H1 (cell line): ENCODE data around the gene PPP2R2B. TPM values are rescaled to one million over a fixed set of nuclear protein-coding genes. Genes with fewer than 3 reads are reported as not detected.

Experiments
- CTCF ChIA-PET: fragments of 300-600 bp; sonication (Branson Sonifier 250); formaldehyde crosslinking; loops from one replicate; lab custom pipeline; 2021; ENCODE audit not compliant: partially characterized antibody; lab: Charles Lee
- POLR2A ChIA-PET: fragments of 300-600 bp; sonication (Branson Sonifier 250); formaldehyde crosslinking; loops from one replicate; lab custom pipeline; 2021; ENCODE audit warnings: inconsistent platforms; ENCODE audit not compliant: partially characterized antibody; lab: Charles Lee
- DNase-seq, 2 experiments: peaks; one replicate each; pipeline versions ENCODE4 v3.0.0 to v3.0.0-alpha.2; 2010 to 2022; ENCODE audit warnings: low spot score in 2 of 2, low read depth in 1 of 2, mixed read lengths in 1 of 2
- FAIRE-seq: peaks from 2 replicates; lab custom pipeline; 2011; peaks lifted over from hg19 to GRCh38; lab: Jason Lieb, UNC
- H2AFZ ChIP-seq: 2 replicates; pipeline ENCODE4 v1.8.1; 2012; ENCODE audit warnings: low read length, inconsistent platforms
- H2AK5ac ChIP-seq: 2 replicates; pipeline ENCODE4 v1.6.1; 2013; ENCODE audit warnings: low read depth, low read length
- H2BK120ac ChIP-seq: replicated peaks from 2 replicates; pipeline ENCODE3; 2013; ENCODE audit warnings: low read depth, low read length, inconsistent platforms
- H2BK12ac ChIP-seq: 2 replicates; pipeline ENCODE4 v1.6.1; 2013; ENCODE audit warnings: low read depth, low read length
- H2BK15ac ChIP-seq: 2 replicates; pipeline ENCODE4 v1.6.1; 2013; ENCODE audit warnings: low read length
- H2BK20ac ChIP-seq: 2 replicates; pipeline ENCODE4 v1.6.1; 2013; ENCODE audit warnings: low read length
- H2BK5ac ChIP-seq: 2 replicates; pipeline ENCODE4 v1.6.1; 2013; ENCODE audit warnings: low read depth, low read length
- H3K14ac ChIP-seq: 2 replicates; pipeline ENCODE4 v1.6.1; 2013; ENCODE audit warnings: inconsistent platforms; ENCODE audit not compliant: insufficient read length
- H3K18ac ChIP-seq: 2 replicates; pipeline ENCODE4 v1.6.1; 2013; ENCODE audit warnings: low read length; ENCODE audit errors: extremely low read depth
- H3K23ac ChIP-seq: 2 replicates; pipeline ENCODE4 v1.6.1; 2013; ENCODE audit warnings: inconsistent platforms; ENCODE audit not compliant: insufficient read length
- H3K23me2 ChIP-seq: 2 replicates; pipeline ENCODE4 v1.6.1; 2013; ENCODE audit warnings: low read depth, low read length
- H3K27ac ChIP-seq: 2 replicates; pipeline ENCODE4 v1.6.1; 2011; ENCODE audit warnings: low read depth, low read length, inconsistent platforms
- H3K27me3 ChIP-seq, 4 experiments: replicated peaks in 1 of 4; 1 replicate in 1 of 4; 2 replicates in 3 of 4; pipeline versions ENCODE4 v1.6.1 to v1.8.1; 2011 to 2013; ENCODE audit warnings: low read length in 3 of 4, mild to moderate bottlenecking in 3 of 4, inconsistent platforms in 2 of 4, mixed read lengths in 2 of 4, moderate library complexity in 1 of 4; ENCODE audit not compliant: control insufficient read depth in 3 of 4, insufficient read depth in 3 of 4; ENCODE audit errors: extremely low read depth in 1 of 4
- H3K36me3 ChIP-seq, 4 experiments: 2 replicates each; pipeline versions ENCODE4 v1.6.1 to v1.8.1; 2011 to 2013; ENCODE audit warnings: mild to moderate bottlenecking in 4 of 4, low read length in 3 of 4, moderate library complexity in 2 of 4, control low read depth in 1 of 4, inconsistent platforms in 1 of 4; ENCODE audit not compliant: insufficient read depth in 4 of 4, control insufficient read depth in 2 of 4
- H3K4ac ChIP-seq: replicated peaks from 2 replicates; pipeline ENCODE3; 2013; ENCODE audit warnings: low read length, low read depth, mixed read lengths, inconsistent platforms; ENCODE audit not compliant: insufficient read length
- H3K4me1 ChIP-seq, 4 experiments: replicated peaks in 1 of 4; 1 replicate in 1 of 4; 2 replicates in 3 of 4; pipeline versions ENCODE4 v1.6.1 to v1.8.1; 2011 to 2013; ENCODE audit warnings: low read length in 3 of 4, inconsistent platforms in 2 of 4, mixed read lengths in 1 of 4; ENCODE audit not compliant: insufficient read depth in 4 of 4, control insufficient read depth in 3 of 4
- H3K4me2 ChIP-seq, 2 experiments: 2 replicates each; pipeline versions ENCODE4 v1.6.1 to v1.8.1; 2011 to 2013; ENCODE audit warnings: low read depth in 2 of 2, low read length in 2 of 2, control low read depth in 1 of 2, inconsistent platforms in 1 of 2, mild to moderate bottlenecking in 1 of 2; ENCODE audit not compliant: insufficient read depth in 1 of 2
- H3K4me3 ChIP-seq, 4 experiments: fragments of 200-600, 300-600 bp in 1 of 4; sonication (generic), shearing (Covaris generic), sonication (Bioruptor Twin) in 1 of 4; 2 replicates each; pipeline versions ENCODE4 v1.5.1 to v1.8.1; 2011 to 2016; ENCODE audit warnings: low read length in 4 of 4, low read depth in 3 of 4, control low read depth in 2 of 4, inconsistent platforms in 2 of 4, mild to moderate bottlenecking in 2 of 4, mixed read lengths in 1 of 4, moderate library complexity in 1 of 4; ENCODE audit not compliant: insufficient read depth in 2 of 4; ENCODE audit errors: extremely low read depth in 1 of 4
- H3K56ac ChIP-seq: replicated peaks from 2 replicates; pipeline ENCODE3; 2013; ENCODE audit warnings: low read depth, mild to moderate bottlenecking, mixed read lengths, low read length, inconsistent platforms; ENCODE audit not compliant: insufficient read length
- H3K79me1 ChIP-seq: 2 replicates; pipeline ENCODE4 v1.6.1; 2013; ENCODE audit warnings: low read depth, low read length, control low read depth
- H3K79me2 ChIP-seq, 2 experiments: 2 replicates each; pipeline versions ENCODE4 v1.6.1 to v1.8.1; 2012 to 2013; ENCODE audit warnings: low read length in 2 of 2, mild to moderate bottlenecking in 2 of 2, inconsistent platforms in 1 of 2; ENCODE audit not compliant: insufficient read depth in 2 of 2, control insufficient read depth in 1 of 2
- H3K9ac ChIP-seq, 4 experiments: replicated peaks in 1 of 4; 1 replicate in 1 of 4; 2 replicates in 3 of 4; pipeline versions ENCODE4 v1.6.1 to v1.8.1; 2011 to 2013; ENCODE audit warnings: low read depth in 3 of 4, low read length in 3 of 4, control low read depth in 2 of 4, mild to moderate bottlenecking in 2 of 4, moderate library complexity in 2 of 4, inconsistent platforms in 1 of 4; ENCODE audit errors: extremely low read depth in 1 of 4
- H3K9me3 ChIP-seq, 2 experiments: 2 replicates each; pipeline versions ENCODE4 v1.6.1 to v1.8.1; 2012 to 2013; ENCODE audit warnings: mild to moderate bottlenecking in 2 of 2, moderate library complexity in 2 of 2, control low read depth in 1 of 2, inconsistent platforms in 1 of 2, low read depth in 1 of 2, low read length in 1 of 2, mixed read lengths in 1 of 2; ENCODE audit not compliant: insufficient read depth in 2 of 2
- H4K20me1 ChIP-seq, 2 experiments: replicated peaks in 1 of 2; 2 replicates each; pipeline versions ENCODE3 to v1.8.1; 2011 to 2013; ENCODE audit warnings: inconsistent platforms in 2 of 2, low read length in 2 of 2, mild to moderate bottlenecking in 1 of 2; ENCODE audit not compliant: insufficient read depth in 2 of 2, control insufficient read depth in 1 of 2
- H4K5ac ChIP-seq: 2 replicates; pipeline ENCODE4 v1.6.1; 2013; ENCODE audit warnings: low read length, low read depth, mixed read lengths, inconsistent platforms; ENCODE audit not compliant: insufficient read length
- H4K8ac ChIP-seq: 2 replicates; pipeline ENCODE4 v1.8.0; 2013; ENCODE audit warnings: mild to moderate bottlenecking, moderate library complexity, low read length, inconsistent platforms; ENCODE audit not compliant: insufficient read depth; ENCODE audit errors: extremely low read depth
- H4K91ac ChIP-seq: replicated peaks from 2 replicates; pipeline ENCODE3; 2013; ENCODE audit warnings: low read length, mixed read lengths, inconsistent platforms; ENCODE audit not compliant: insufficient read length
- CBX5 ChIP-seq: fragments of 300-800, 300-1000 bp; sonication (generic); IDR thresholded peaks from 2 replicates; pipeline ENCODE4 v1.7.1; 2016; ENCODE audit warnings: antibody characterized with exemption, low read length, low read depth
- CHD2 ChIP-seq: IDR thresholded peaks from 2 replicates; pipeline ENCODE4 v1.6.1; 2012; ENCODE audit warnings: low read length, improper control_type of control experiment
- CREB1 ChIP-seq: IDR thresholded peaks from 2 replicates; pipeline ENCODE4 v1.6.1; 2012; ENCODE audit warnings: inconsistent platforms
- GABPA ChIP-seq: IDR thresholded peaks from 2 replicates; pipeline ENCODE4 v1.6.1; 2011; ENCODE audit warnings: mild to moderate bottlenecking, low read length, moderate library complexity, borderline replicate concordance; ENCODE audit not compliant: insufficient read depth
- HDAC2 ChIP-seq, 2 experiments: fragments of 300-600 bp in 1 of 2; sonication (generic) in 1 of 2; IDR thresholded peaks; 2 replicates each; pipeline ENCODE4 v1.6.1; 2011 to 2012; ENCODE audit warnings: low read depth in 2 of 2, low read length in 2 of 2, mild to moderate bottlenecking in 2 of 2, moderate library complexity in 2 of 2, borderline replicate concordance in 1 of 2, inconsistent platforms in 1 of 2
- JUN ChIP-seq: IDR thresholded peaks from 2 replicates; pipeline ENCODE4 v1.6.1; 2011; ENCODE audit warnings: low read depth, mild to moderate bottlenecking, improper control_type of control experiment, low read length
- MAFK ChIP-seq: IDR thresholded peaks from 2 replicates; pipeline ENCODE4 v1.6.1; 2012; ENCODE audit warnings: low read depth, mild to moderate bottlenecking, improper control_type of control experiment, low read length
- POLR2A ChIP-seq, 2 experiments: IDR thresholded peaks; 1 replicate in 1 of 2; 2 replicates in 1 of 2; pipeline ENCODE4 v1.6.1; 2011; ENCODE audit warnings: low read depth in 2 of 2, low read length in 2 of 2, mild to moderate bottlenecking in 2 of 2; ENCODE audit errors: control extremely low read depth in 1 of 2
- SAP30 ChIP-seq: fragments of 300-600 bp; sonication (generic); IDR thresholded peaks from 2 replicates; pipeline ENCODE4 v1.7.1; 2012; ENCODE audit warnings: low read length, moderate library complexity, mild to moderate bottlenecking, inconsistent platforms; ENCODE audit not compliant: insufficient read depth, insufficient replicate concordance
- SIRT6 ChIP-seq: IDR thresholded peaks from one replicate; pipeline ENCODE4 v1.7.1; 2012; ENCODE audit warnings: low read length, inconsistent platforms
- SP1 ChIP-seq: IDR thresholded peaks from 2 replicates; pipeline ENCODE4 v1.6.1; 2011; ENCODE audit warnings: low read depth, low read length
- TAF1 ChIP-seq: IDR thresholded peaks from 2 replicates; pipeline ENCODE4 v1.6.1; 2011; ENCODE audit warnings: mild to moderate bottlenecking, low read depth, low read length
- TAF7 ChIP-seq: optimal IDR thresholded peaks from 2 replicates; pipeline ENCODE3; 2011; ENCODE audit warnings: low read depth, mild to moderate bottlenecking, inconsistent platforms, low read length, moderate library complexity, borderline replicate concordance
- TCF12 ChIP-seq: IDR thresholded peaks from 2 replicates; pipeline ENCODE4 v1.6.1; 2011; ENCODE audit warnings: low read depth, mild to moderate bottlenecking, low read length
- YY1 ChIP-seq: IDR thresholded peaks from 2 replicates; pipeline ENCODE4 v1.6.1; 2011; ENCODE audit warnings: low read depth, mild to moderate bottlenecking, low read length
- WGBS, 2 experiments: shearing (Covaris generic) in 1 of 2; methylation state at CpG; one replicate each; pipeline versions ENCODE4 v1.1.6 to v1.1.7; 2013 to 2015; ENCODE audit warnings: low lambda C conversion rate in 2 of 2, mixed read lengths in 2 of 2, inconsistent platforms in 1 of 2, low coverage in 1 of 2, missing lambda C conversion rate in 1 of 2; ENCODE audit not compliant: insufficient replicate concordance in 2 of 2, insufficient coverage in 1 of 2, insufficient read length in 1 of 2; ENCODE audit errors: extremely low coverage in 1 of 2, missing lambda C conversion rate in 1 of 2; 5-methylcytosine and 5-hydroxymethylcytosine counted together
- polyA plus RNA-seq, 7 experiments: library from polyadenylated mRNA; depleted of rRNA in 3 of 7; stranded (reverse) in 5 of 7; unstranded in 2 of 7; fragments of >200 nt in 5 of 7; fragments of 200-250 nt in 2 of 7; gene quantifications; 1 replicate in 5 of 7; 2 replicates in 1 of 7; 4 replicates in 1 of 7; pipeline versions ENCODE4 v1.2.1 to v1.2.3, GENCODE V29; 2011 to 2013; ENCODE audit warnings: missing spikeins in 2 of 7, mixed read lengths in 2 of 7
- total RNA-seq: library from RNA; stranded (reverse); fragmentation: NEBNext Ultra II Directional; extraction: Animal tissue kit (Norgen Biotek cat#: 25700); gene quantifications from 2 replicates; pipeline ENCODE4 v1.2.1, GENCODE V29; 2021
- TF ChIP-seq, protein P1 (sequence below): IDR thresholded peaks from 2 replicates; pipeline ENCODE4 v1.6.1; 2012; ENCODE audit warnings: inconsistent platforms

PPP2R2B gene
- total and polyA plus RNA-seq, 2 of the 8 experiments (the other 6 are each of a cell fraction or from before 2014, with no cell fraction given) = 21.1 to 37.1 TPM

DNA sequence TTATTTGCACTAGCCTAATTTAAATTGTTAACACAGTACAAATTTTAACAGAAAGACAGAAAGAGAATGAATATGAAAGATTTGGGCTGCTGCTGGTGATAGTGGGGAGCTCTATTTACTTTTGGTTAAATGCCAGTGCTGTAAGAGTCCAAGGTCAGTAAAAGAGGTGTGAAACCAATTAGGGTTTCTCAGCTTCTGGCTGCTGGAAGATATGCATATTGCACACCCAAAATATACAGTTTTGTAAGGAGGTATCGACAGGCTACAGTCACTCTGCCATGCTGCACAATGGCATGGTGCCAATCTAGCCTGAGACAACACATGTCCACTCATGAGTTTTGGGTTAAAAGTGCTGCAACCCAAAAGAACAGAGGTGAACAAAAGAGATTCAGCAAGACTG is 79.3 kb downstream of the PPP2R2B start:
- H3K23ac ChIP-seq = no peak overlapping the region
- 0 out of 2 replicates have a peak overlapping the region, but pooled peaks have one; percentile 82 for H2BK15ac ChIP-seq
- no peak overlapping the region for H3K9ac ChIP-seq
- WGBS, 2 experiments = 94% methylated on average over 1 of the region's 1 CpG; no CpG with 5 or more reads in 1 of the 2 experiments
- no peak overlapping the region for H3K18ac ChIP-seq
- H3K4me3 ChIP-seq = no peak overlapping the region
- H2BK120ac ChIP-seq = peak overlapping the region; percentile 35
- no peaks in the 10 kb centered on the region for H3K79me1 ChIP-seq
- H3K56ac ChIP-seq = no peak overlapping the region
- H3K4me2 ChIP-seq = no peak overlapping the region
- peaks cover 0 to 5% of the 10 kb centered on the region in 2 experiments; a peak in 1 of 4 replicates for H3K79me2 ChIP-seq
- no peak overlapping the region for H3K4ac ChIP-seq
- H3K9me3 ChIP-seq = no peaks in the 10 kb centered on the region
- DNase-seq = no peak
- H3K27me3 ChIP-seq = no peaks in the 10 kb centered on the region
- ChIA-PET CTCF (no interaction called here), POLR2A (no interaction called here)
- H2AK5ac ChIP-seq = no peak overlapping the region
- FAIRE-seq = no peak
- no peaks in the 10 kb centered on the region for H3K23me2 ChIP-seq
- no peaks in the 10 kb centered on the region for H3K36me3 ChIP-seq
- H3K4me1 ChIP-seq = peaks cover 0 to 24% (median 18%) of the 10 kb centered on the region in 4 experiments; a peak in 5 of 7 replicates
- H4K8ac ChIP-seq = no peak overlapping the region
- no peak overlapping the region for H3K27ac ChIP-seq
- no peak overlapping the region for H2AFZ ChIP-seq
- H3K14ac ChIP-seq = no peak overlapping the region
- 0 out of 2 replicates have a peak overlapping the region, but pooled peaks have one; percentile 51 for H2BK20ac ChIP-seq
- no peak overlapping the region for H4K91ac ChIP-seq
- H4K5ac ChIP-seq = no peak overlapping the region
- H4K20me1 ChIP-seq = no peaks in the 10 kb centered on the region
- H2BK5ac ChIP-seq = no peak overlapping the region
- no peak overlapping the region; the same call in 1 of the 2 replicates for H2BK12ac ChIP-seq
- TF ChIP-seq CHD2 = no peak
- TF ChIP-seq CREB1 = no peak
- no peak for TF ChIP-seq POLR2A (IDR thresholded peaks at IDR 0.05; ENCODE audit: control extremely low read depth in 1 of 2, low read depth in 2 of 2, low read length in 2 of 2)
- no peak for TF ChIP-seq MAFK
- TF ChIP-seq YY1 = no peak
- TF ChIP-seq, protein P1, sequence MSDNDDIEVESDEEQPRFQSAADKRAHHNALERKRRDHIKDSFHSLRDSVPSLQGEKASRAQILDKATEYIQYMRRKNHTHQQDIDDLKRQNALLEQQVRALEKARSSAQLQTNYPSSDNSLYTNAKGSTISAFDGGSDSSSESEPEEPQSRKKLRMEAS = no peak
- TF ChIP-seq SIRT6 = no peak
- no peak for TF ChIP-seq TAF1
- no peak for TF ChIP-seq TCF12
- TF ChIP-seq GABPA = no peak
- no peak for TF ChIP-seq TAF7
- TF ChIP-seq SAP30 = no peak
- no peak for TF ChIP-seq CBX5
- TF ChIP-seq JUN = no peak
- no peak for TF ChIP-seq HDAC2 (IDR thresholded peaks at IDR 0.05; ENCODE audit: borderline replicate concordance in 1 of 2, low read depth in 2 of 2, low read length in 2 of 2)
- no peak for TF ChIP-seq SP1
